ENCODE measurements around the gene AP4S1.
"Not testable (repeated sequence)": the region's sequence is repeated elsewhere in the genome, so short reads cannot be mapped to it uniquely, and the experiment has no call there.

AP4S1 gene

DNA sequence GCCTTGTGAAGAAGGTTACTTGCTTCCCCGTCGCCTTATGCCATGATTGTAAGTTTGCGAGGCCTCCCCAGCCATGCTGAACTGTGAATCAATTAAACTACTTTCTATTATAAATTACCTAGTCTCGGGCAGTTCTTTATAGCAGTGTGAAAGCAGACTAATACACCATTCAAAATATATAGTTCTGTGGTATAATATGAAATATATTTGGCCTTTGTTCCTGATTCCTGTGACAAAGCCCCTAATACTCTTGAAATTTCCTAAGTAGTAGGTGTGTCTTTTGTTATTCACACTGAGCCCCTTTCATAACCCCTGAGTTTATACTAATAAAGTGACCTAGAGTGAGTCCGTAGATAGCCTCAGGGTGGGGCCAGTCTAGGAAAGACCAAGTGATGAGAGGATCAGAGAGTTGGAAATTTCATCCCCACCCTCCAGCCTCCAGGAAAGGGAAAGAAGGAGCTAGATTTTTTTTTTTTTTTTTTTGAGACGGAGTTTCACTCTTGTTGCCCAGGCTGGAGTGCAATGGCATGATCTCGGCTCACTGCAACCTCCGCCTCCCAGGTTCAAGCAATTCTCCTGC lies 20.1 kb downstream of the AP4S1 start:
- no peak for DNase-seq

DNA sequence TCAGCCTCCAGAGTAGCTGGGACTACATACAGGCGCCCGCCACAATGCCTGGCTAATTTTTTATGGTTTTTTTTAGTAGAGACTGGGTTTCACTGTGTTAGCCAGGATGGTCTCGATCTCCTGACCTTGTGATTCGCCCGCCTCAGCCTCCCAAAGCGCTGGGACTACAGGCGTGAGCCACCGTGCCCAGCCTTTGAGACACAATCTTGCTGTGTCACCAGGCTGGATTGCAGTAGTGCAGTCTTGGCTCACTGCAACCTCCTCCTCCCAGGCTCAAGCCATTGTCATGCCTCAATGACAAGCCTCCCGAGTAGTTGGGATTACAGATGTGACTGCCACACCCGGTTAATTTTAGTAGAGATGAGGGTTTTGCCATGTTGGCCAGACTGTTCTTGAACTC lies 22.1 kb downstream of the AP4S1 start:
- no peak for DNase-seq

DNA sequence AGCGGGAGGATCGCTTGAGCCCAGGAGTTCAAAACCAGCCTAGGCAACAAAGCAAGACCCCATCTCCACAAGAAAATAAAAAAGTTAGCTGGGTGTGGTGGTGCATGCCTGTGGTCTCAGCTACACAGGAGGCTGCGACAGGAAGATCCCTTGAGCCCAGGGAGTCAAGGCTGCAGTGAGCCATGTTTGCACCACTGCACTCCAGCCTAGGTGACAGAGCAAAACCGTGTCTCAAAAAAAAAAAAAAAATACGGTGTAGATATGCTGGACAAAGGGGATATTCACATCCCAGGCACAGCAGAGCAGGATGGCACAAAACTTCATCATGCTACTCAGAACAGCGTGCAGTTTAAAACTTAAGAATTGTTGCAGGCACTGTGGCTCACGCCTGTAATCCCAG lies 25.6 kb downstream of the AP4S1 start:
- no peak for DNase-seq

DNA sequence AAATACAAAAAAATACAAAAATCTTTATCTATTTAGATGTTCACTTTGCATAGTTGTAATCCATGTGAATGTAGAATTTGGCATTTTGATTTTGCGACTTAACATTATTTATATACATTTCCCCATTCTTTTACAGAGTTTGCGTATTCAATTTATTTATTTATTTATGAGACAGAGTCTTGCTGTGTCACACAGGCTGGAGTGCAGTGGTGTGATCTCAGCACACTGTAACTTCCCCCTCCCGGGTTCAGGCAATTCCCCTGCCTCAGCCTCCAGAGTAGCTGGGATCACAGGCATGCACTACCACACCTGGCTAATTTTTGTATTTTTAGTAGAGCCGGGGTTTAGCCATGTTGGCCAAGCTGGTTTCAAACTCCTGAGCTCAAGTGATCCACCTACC lies 26.1 kb downstream of the AP4S1 start:
- no peak for DNase-seq

DNA sequence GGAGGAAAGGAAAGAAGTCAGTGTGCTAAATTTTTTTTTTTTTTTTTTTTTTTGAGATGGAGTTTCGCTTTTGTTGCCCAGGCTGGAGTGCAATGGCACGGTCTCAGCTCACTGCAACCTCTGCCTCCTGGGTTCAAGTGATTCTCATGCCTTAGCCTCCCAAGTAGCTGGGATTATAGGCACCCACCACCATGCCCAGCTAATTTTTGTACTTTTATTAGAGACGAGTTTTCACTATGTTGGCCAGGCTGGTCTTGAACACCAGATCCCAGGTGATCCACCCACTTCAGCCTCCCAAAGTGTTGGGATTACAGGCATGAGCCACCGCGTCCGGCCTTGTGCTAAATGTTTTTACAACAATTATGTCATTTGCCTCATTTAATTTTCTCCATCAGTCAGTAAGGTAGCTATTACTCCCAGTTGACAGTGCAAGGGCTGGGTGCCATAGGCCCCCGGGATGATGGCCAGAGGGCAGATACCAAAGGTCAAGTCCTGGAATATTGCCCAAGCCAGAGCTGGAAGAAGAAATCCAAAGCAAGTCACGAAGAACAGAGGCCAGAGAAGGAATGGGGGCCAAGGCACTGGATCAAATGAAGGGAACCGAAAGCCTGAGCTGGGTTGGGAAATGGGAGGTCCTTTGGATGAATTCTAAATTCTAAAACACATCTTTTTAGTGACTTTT lies 27.6 kb downstream of the AP4S1 start:
- not testable (repeated sequence) for DNase-seq

DNA sequence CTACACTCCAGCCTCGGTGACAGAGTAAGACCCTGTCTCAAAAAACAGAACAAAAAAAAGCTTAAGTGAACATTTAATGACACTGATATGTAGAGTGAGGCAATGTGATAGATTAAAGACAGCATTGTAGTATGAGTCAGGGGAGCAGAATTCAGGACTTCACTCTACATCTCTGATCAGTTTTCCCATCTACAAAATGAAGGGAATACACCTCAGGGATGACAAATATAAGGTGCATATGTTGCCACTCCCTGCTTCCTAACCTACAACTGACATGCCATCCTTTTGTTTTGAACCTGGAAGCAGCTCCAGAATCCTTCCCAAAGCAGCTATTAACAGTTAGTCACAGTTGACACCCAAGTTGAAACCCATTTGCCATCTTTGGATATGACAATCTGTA lies 31.6 kb downstream of the AP4S1 start:
- no peak for DNase-seq

DNA sequence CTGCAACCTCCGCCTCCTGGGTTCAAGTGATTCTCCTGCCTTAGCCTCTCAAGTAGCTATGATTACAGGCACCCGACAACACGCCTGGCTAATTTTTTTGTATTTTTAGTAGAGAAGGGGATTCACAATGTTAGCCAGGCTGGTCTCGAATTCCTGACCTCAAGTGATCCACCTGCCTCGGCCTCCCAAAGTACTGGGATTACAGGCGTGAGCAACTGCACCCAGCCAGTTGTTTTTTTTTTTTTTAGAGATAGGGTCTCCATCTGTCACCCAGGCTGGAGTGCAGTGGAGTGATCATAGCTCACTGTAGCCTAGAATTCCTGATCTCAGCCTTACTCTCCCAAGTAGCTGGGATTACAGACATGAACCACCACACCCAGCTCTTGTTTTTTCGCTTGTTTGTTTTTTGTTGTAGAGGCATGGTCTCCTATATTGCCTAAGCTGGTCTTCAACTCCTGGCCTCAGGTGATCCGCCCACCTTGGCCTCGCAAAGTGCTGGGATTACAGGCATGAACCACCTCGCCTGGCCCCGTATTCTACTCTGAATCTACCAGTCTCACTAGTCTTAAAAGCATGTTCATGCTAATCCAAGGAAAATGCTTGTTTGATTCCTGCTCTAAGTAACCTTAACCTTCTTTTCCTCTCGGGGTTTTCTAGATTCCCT lies 32.4 kb downstream of the AP4S1 start:
- DNase-seq: no peak

DNA sequence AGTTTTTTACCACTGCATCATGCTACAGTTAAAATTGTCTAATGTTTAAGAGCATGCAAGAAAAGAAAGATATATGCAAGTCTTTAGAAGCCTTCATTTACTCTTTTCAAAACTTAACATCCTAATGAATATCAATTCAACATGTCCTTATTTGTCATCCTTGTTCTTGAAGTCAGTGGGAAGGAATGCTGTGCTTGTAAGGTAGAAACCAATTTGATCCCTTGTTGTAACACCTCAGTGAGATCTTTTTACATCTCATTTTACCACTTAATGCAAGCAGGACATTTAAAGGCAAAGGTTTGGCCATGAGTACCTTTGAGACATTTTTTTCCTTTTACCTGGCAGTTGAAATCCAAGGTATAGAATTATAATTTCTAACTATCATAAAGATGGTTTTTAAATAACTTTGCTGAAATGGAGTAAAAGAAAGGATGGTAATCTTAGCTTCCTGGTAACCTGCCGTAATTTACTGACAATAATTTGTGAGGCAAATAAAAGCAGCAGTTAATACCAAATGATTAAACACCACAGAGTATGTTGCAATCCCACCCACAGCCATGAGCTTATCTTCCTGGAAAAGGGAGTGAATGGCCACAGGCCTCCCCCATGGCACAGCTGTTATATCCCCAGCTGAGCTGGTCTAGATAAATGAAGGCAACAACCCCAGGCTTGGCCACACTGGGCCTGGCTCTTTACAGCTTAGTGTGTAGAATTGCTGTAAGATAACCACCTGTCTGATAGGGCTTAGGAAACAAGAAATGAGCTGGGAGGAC lies 33.9 kb downstream of the AP4S1 start:
- no peak for DNase-seq

DNA sequence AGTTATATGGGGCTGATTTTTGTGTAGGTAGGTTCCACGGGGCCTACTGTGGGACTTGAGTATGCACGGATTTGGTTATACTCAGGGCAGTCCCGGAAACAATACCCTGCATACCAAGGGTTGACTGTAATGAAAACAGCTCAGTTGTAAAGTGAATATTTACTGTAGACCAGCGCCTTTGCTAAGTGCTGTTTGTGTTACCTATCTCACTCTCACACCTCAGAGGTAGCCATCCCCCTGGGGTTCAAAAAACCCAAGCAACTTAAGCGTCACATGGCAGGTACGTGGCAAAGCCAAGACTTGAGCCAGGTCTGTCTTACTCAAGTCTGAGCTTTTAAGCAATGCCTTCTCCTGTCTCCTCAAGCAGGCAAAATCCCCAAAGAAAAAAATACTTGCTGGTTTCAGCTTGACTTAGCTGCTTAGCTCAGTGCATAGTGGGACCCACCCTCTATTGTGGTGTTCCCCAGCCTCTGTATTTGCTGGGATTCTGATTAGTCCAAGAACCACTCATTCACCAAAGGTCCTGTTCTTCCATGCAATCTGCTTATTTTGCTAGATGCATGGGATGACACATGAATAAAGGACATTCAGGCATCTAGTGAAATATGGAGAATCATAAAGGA lies 34.9 kb downstream of the AP4S1 start:
- no peak for DNase-seq

DNA sequence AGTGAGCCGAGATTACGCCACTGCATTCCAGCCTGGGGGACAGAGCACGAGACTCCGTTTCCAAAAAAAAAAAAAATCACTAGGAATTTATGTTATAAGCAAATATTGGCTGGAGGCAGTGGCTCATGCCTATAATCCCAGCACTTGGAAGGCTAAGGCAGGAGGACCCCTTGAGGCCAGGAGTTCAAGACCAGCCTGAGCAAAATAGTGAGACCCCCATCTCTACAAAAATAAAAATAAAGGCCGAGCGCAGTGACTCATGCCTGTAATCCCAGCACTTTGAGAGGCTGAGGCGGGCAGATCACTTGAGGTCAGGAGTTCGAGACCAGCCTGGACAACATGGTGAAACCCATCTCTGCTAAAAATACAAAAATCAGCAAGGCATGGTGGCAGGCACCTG lies 37.5 kb downstream of the AP4S1 start:
- DNase-seq: not testable (repeated sequence)

DNA sequence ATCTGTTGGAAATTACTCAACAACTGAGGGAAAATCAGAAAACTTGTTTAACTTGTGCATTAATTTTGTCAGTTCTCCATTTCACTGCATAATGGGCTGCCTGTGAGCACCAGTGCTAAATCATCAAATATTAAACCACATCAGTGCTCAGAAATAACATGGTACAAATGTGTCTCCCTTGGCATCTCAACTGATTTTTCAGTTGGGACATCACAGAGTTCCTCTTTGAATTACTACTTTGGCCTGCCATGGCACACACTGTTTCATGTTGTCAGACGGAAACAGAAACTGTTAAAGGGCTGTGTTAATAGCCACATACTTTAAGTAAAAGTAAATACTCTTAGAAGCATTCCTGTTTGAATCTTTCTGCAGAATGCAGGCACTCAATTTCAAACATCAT lies 42.8 kb downstream of the AP4S1 start:
- no peak for DNase-seq

DNA sequence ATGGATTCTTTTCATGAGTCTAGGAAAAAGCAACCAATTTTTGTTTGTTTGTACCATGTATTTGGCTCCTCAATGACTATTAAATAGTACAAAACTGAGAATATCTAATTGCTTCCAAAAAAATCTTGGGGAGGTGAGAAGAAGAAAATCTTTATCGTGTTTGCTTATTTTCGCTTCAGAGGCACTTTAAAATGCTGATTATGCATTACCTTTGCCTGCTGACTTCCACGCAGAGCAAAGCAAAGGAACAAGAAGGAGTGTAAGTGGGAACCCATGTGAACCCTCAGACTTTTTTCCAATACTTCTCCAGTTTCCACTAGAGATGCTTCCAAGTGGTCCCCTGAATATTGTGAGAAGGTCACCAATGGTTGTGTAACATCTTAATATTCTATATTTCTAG lies 43.9 kb downstream of the AP4S1 start:
- DNase-seq: no peak

DNA sequence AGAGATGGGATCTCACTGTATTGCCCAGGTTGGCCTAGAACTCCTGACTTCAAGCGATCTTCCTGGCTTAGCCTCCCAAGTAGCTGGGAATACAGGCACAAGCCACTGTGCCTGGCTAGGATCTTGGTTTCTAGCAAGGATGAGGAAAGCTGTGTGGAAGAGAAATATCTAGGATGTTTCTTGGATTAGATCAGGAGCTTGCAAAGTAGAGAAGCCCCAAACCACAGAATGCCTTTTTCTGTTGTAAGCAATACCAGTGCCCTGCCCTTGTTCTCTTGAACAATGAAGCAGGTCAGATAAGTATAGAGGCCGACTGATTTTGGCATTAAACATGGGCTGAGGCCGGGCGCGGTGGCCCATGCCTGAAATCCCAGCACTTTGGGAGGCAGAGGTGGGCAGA lies 45.0 kb downstream of the AP4S1 start:
- DNase-seq: no peak

DNA sequence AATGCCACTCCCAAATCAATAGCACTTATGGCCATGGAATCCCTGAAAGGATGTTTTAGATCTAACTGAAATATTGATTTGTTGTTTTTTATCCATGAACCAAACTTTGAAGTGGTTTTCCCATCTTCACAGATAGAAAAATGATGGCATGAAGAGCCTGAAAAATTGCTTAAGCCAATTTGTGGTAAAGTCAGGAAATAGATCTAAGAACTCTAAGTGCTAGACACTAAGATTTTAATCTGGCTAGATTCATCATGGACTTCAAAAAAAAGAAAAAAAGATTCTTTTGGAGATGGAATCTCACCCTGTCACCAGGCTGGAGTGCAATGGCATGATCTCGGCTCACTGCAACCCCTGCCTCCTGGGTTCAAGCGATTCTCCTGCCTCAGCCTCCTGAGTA lies 45.7 kb downstream of the AP4S1 start:
- no peak for DNase-seq

DNA sequence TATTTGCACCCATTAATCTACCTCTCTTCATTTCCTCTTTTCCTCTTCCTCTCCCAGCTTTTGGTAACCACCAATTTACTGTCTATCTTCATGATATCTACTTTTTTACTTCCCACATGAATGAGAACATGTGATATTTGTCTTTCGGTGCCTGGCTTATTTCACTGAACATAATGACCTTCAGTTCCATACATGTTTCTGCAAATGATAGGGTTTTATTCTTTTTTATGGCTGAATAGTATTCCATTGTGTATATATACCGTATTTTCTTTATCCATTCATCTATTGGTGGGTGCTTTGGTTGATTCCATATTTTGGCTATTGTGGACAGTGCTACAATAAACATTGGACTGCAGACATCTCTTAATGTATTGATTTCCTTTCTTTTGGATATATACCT lies 49.7 kb downstream of the AP4S1 start:
- no peak for DNase-seq

DNA sequence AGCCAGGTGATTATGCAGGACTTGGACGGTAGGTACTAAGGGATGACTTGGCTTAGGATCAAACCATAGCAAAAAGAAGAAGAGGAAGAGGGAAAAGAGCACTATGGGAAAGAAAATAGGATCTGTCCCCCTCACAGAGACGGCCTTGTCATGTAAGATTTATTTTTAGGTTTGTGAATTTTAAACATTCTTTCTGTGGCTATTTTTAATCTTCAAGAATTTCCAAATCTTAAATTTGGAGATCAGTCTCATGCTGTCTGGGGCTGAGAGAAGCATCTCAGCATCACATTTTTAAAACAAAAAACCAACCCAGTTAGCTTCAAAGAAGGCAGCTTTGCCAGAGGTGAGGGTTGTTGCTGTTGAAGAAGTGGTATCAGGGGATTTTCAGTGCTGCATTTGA lies 53.3 kb downstream of the AP4S1 start:
- no peak for DNase-seq

DNA sequence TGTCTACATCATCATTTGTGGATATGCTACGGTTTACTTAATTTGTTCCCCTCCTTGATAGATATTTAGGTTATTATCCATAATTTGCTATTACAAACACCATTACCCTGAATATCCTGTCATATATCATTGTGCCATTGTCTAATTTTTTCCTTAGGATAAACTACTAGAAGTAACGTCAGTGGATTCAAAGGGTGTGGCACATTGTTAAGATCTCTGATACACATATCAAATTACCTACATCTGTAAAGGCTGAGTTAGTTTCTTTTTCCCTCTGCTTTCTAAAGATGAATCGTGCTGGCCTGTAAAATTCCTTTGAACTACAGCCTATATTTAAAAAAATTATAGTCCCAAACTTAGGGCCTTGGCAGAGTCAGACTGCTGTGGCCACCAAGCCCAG lies 54.6 kb downstream of the AP4S1 start:
- no peak for DNase-seq

DNA sequence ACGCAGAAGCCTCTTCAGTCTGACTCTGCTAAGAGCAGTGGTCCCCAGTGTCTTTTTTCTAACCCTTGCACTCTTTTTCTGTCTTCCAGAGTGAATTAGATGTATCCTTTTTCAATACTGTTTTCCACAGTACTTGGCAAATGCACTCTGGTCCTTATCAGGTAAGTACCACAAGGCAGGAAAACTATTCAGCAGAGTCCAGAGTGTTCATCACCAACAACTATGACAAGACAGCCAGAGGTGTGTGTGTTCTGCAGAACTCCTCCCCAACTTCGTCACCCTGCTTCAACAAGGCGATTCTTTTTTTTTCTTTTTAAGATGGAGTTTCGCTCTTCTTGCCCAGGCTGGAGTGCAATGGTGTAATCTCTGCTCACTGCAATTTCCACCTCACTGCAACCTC lies 55.0 kb downstream of the AP4S1 start:
- no peak for DNase-seq

DNA sequence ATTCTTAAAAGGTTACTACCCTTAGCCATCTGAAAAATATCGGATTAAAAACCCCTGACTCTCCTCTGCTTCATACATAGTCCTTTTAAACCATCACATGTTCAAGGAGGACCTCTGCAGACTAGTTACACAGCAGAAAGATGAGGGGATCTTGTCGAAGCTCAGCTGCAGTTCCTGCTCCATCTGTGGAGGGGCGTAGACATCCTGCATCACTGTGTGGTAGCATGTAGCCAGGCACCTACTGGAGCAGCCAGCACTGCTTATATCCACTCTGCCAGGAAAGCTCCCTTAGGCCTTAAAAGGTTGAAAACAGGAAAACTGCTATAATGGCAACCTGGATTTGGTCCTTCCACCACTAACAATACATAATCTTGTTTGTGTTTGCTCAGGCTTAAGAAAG lies 58.3 kb downstream of the AP4S1 start:
- no peak for DNase-seq

DNA sequence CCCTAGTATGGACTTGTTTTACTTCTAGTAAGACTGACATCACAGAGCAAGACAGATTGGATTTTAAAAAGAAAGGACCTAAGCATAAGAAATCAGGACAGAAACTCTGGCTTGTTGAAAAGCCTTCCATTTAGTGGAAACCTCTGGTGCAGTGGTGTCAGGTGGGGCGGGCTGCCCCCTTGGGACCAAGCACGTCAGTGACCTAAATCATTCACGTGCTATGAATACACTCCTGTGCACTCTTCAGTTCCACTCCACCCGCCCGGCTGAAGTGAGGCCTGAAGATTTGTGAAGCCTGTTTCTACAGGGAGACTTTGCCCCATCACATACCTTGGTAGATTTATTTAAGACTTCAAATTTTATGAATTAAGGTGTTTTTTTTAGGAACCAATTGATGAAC lies 58.9 kb downstream of the AP4S1 start:
- DNase-seq: no peak

DNA sequence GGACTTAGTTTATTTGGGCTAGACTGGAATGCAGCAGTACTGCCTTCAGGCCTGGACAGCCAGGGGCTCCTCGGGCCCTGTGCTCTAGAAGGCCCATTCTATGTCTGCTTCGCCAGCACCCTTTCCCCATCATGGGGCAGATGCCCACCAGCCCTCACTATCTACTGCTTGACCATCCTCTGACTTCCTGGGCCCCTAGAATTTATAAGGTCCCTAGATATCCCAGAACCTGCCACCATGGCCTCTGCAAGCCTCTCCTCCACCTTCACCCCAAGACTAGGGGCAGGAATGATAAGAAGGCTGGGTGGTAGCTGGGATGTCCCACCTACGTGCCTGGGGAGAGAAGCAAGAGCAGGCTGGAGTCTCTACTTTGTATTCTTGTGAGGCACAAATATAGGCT lies 59.6 kb downstream of the AP4S1 start:
- no peak for DNase-seq

DNA sequence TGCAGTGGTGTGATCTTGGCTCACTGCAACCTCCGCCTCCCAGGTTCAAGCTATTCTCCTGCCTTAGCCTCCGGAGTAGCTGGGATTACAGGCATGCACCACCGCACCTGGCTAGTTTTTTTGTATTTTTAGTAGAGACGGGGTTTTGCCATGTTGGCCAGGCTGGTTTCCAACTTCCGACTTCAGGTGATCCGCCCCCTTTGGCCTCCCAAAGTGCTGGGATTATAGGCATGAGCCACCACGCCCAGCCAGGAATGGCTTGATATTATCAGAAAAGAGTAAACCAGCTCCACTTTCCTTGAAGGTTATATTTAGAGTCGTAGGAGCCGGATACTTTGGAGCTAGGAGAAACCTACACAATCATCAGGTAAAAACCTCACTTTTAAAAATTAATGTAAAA lies 61.0 kb downstream of the AP4S1 start:
- DNase-seq: not testable (repeated sequence)
